Suprapubic skin (tissue), 4 donors: ENCODE data around the gene KRTAP1-3.
"Not testable (repeated sequence)": the region's sequence is repeated elsewhere in the genome, so short reads cannot be mapped to it uniquely, and the experiment has no call there.

Experiments
- EP300 ChIP-seq: sonication (generic); formaldehyde crosslinking; IDR thresholded peaks from one replicate; pipeline ENCODE4 v1.6.1; 2017; ENCODE audit warnings: antibody characterized with exemption
- POLR2A ChIP-seq, 2 donors: fragments of 450-650 bp; IDR thresholded peaks; one replicate each; pipeline ENCODE4 v1.6.1; 2017; ENCODE audit warnings: antibody characterized with exemption in 2 of 2, mild to moderate bottlenecking in 2 of 2, moderate library complexity in 2 of 2
- POLR2AphosphoS5 ChIP-seq, 3 donors: sonication (generic); formaldehyde crosslinking; IDR thresholded peaks; one replicate each; pipeline ENCODE4 v1.6.1; 2017; ENCODE audit warnings: antibody characterized with exemption in 3 of 3
- TF ChIP-seq, protein P1 (sequence below), 2 donors: fragments of 200-600 bp in 1 of 2; fragments of 450-650 bp in 1 of 2; sonication (generic) in 1 of 2; IDR thresholded peaks; one replicate each; pipeline ENCODE4 v1.5.1; 2016 to 2019; ENCODE audit warnings: antibody characterized with exemption in 2 of 2, mild to moderate bottlenecking in 1 of 2, moderate library complexity in 1 of 2

GRCh38 chr17:41059276-41060051, 24.8 kb upstream of the KRTAP1-3 start:
- TF ChIP-seq, protein P1, sequence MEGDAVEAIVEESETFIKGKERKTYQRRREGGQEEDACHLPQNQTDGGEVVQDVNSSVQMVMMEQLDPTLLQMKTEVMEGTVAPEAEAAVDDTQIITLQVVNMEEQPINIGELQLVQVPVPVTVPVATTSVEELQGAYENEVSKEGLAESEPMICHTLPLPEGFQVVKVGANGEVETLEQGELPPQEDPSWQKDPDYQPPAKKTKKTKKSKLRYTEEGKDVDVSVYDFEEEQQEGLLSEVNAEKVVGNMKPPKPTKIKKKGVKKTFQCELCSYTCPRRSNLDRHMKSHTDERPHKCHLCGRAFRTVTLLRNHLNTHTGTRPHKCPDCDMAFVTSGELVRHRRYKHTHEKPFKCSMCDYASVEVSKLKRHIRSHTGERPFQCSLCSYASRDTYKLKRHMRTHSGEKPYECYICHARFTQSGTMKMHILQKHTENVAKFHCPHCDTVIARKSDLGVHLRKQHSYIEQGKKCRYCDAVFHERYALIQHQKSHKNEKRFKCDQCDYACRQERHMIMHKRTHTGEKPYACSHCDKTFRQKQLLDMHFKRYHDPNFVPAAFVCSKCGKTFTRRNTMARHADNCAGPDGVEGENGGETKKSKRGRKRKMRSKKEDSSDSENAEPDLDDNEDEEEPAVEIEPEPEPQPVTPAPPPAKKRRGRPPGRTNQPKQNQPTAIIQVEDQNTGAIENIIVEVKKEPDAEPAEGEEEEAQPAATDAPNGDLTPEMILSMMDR (IDR thresholded peaks at IDR 0.05) = not testable (repeated sequence)
- TF ChIP-seq POLR2A (IDR thresholded peaks at IDR 0.05); POLR2AphosphoS5 (IDR thresholded peaks at IDR 0.05); EP300: not testable (repeated sequence)
